KMS-11 (cell line): ENCODE data around the gene OR5K4.

Source experiments
- H2AFZ ChIP-seq: fragments of 200-600 bp; sonication (generic); 2 replicates; pipeline ENCODE4 v1.6.1; 2016; ENCODE audit warnings: antibody characterized with exemption, mixed run types, low read depth
- H3K27ac ChIP-seq: fragments of 200-600 bp; sonication (generic); 2 replicates; pipeline ENCODE4 v1.6.1; 2016; ENCODE audit warnings: mild to moderate bottlenecking, mixed run types
- H3K27me3 ChIP-seq: fragments of 200-600 bp; sonication (generic); 2 replicates; pipeline ENCODE4 v1.6.1; 2017; ENCODE audit warnings: mild to moderate bottlenecking, low read depth, mixed run types, moderate library complexity; ENCODE audit not compliant: insufficient read depth
- H3K36me3 ChIP-seq: fragments of 200-600 bp; sonication (generic); 2 replicates; pipeline ENCODE4 v1.6.1; 2017; ENCODE audit warnings: mild to moderate bottlenecking, mixed run types; ENCODE audit not compliant: insufficient read depth
- H3K4me1 ChIP-seq: fragments of 200-600 bp; sonication (generic); 2 replicates; pipeline ENCODE4 v1.6.1; 2016; ENCODE audit warnings: mild to moderate bottlenecking, low read depth, mixed run types; ENCODE audit not compliant: poor library complexity, severe bottlenecking
- H3K4me2 ChIP-seq: fragments of 200-600 bp; sonication (generic); 2 replicates; pipeline ENCODE4 v1.7.0; 2016; ENCODE audit warnings: mild to moderate bottlenecking, mixed run types
- H3K4me3 ChIP-seq: fragments of 200-600 bp; sonication (generic); IDR thresholded peaks from 2 replicates; pipeline ENCODE4 v1.6.1; 2017; ENCODE audit warnings: low read depth, low read length, mixed read lengths; ENCODE audit not compliant: insufficient read depth
- H3K79me2 ChIP-seq: fragments of 200-600 bp; sonication (generic); 2 replicates; pipeline ENCODE4 v1.6.1; 2016; ENCODE audit warnings: low read depth, mixed run types; ENCODE audit not compliant: insufficient read depth
- H3K9ac ChIP-seq: fragments of 200-600 bp; sonication (generic); 2 replicates; pipeline ENCODE4 v1.6.1; 2016; ENCODE audit warnings: mild to moderate bottlenecking, mixed run types
- H4K20me1 ChIP-seq: fragments of 200-600 bp; sonication (generic); 2 replicates; pipeline ENCODE4 v1.6.1; 2016; ENCODE audit warnings: mild to moderate bottlenecking, mixed run types; ENCODE audit not compliant: insufficient read depth
- TF ChIP-seq, protein P1 (sequence below): fragments of 200-600 bp; sonication (generic); conservative IDR thresholded peaks from 2 replicates; pipeline ENCODE4 v1.6.1; 2017; ENCODE audit warnings: low read depth, mild to moderate bottlenecking, antibody characterized with exemption, low read length, moderate library complexity, mixed read lengths

The OR5K4 gene

DNA sequence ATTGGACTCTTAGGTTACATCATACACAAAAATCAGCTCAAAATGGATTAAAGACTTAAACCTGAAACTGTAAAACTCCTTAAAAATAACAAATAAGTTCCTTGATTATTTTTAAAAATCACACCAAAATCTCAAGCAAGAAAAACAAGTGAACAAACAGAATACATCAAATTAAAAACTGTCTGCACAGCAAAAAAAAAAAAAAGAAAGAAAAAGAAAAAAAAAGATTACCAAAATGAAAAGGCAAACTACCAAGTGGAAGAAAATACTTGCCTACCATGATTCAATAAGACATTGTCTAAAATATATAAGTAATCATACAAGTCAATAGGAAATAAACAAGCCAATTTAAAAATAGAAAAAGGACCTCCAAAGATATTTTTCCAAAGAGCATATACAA, 17.5 kb downstream of the OR5K4 start:
- Histone ChIP-seq H3K4me2 (no peak overlapping the region), H3K9ac (no peak overlapping the region), H3K79me2 (no peaks in the 10 kb centered on the region), H2AFZ (no peak overlapping the region), H3K36me3 (no peaks in the 10 kb centered on the region), H3K4me3 (no peak overlapping the region), H4K20me1 (no peaks in the 10 kb centered on the region), H3K4me1 (peaks cover 11% of the 10 kb centered on the region), H3K27me3 (no peaks in the 10 kb centered on the region), H3K27ac (no peak overlapping the region)
- TF ChIP-seq, protein P1, sequence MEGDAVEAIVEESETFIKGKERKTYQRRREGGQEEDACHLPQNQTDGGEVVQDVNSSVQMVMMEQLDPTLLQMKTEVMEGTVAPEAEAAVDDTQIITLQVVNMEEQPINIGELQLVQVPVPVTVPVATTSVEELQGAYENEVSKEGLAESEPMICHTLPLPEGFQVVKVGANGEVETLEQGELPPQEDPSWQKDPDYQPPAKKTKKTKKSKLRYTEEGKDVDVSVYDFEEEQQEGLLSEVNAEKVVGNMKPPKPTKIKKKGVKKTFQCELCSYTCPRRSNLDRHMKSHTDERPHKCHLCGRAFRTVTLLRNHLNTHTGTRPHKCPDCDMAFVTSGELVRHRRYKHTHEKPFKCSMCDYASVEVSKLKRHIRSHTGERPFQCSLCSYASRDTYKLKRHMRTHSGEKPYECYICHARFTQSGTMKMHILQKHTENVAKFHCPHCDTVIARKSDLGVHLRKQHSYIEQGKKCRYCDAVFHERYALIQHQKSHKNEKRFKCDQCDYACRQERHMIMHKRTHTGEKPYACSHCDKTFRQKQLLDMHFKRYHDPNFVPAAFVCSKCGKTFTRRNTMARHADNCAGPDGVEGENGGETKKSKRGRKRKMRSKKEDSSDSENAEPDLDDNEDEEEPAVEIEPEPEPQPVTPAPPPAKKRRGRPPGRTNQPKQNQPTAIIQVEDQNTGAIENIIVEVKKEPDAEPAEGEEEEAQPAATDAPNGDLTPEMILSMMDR = no peak

DNA sequence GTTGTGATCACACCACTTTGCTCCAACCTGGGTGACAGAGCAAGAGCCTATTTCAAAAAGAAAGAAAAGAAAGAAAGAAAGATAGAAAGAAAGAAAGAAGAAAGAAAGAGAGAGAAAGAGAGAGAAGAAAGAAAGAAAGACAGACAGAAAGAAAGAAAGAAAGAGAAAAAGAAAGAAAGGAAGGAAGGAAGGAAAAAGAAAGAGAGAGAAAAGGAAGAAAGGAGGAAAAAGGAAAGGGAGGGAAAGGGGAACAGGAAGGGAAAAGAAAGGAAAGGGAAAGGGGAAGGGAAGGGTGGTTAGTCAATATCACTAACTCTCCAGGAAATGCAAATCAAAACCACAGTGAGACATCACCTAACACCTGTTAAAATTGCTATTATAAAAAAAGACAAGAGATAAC, 18.2 kb downstream of the OR5K4 start:
- TF ChIP-seq, protein P1 = no peak
- H2AFZ ChIP-seq = no peak overlapping the region
- H3K79me2 ChIP-seq = no peaks in the 10 kb centered on the region
- H3K27ac ChIP-seq = no peak overlapping the region
- peaks cover 11% of the 10 kb centered on the region for H3K4me1 ChIP-seq
- H3K4me2 ChIP-seq = no peak overlapping the region
- no peaks in the 10 kb centered on the region for H4K20me1 ChIP-seq
- no peaks in the 10 kb centered on the region for H3K36me3 ChIP-seq
- H3K27me3 ChIP-seq = no peaks in the 10 kb centered on the region
- H3K4me3 ChIP-seq = no peak overlapping the region
- no peak overlapping the region for H3K9ac ChIP-seq

DNA sequence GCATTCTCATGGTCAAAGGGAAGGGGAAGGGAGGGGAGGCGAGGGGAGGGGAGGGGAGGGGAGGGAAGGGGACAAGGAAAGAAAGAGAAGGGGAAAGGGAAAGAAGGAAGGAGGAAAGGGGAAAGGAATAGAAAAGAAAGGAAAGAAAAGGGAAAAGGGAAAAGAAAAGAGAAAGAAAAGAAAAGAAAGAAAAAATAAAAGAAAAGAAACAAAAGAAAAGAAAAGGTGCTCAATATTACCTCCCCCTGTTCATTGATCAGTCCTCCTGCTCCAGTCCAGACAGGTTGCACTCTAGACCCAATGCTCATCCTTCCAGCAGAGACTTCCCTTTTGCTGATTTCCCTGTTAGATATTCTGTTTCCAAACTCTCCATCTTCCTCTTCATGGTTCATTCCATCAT, 18.8 kb downstream of the OR5K4 start:
- no peaks in the 10 kb centered on the region for H3K27me3 ChIP-seq
- no peaks in the 10 kb centered on the region for H4K20me1 ChIP-seq
- TF ChIP-seq, protein P1 = no peak
- H3K79me2 ChIP-seq = no peaks in the 10 kb centered on the region
- no peak overlapping the region for H3K27ac ChIP-seq
- H3K4me2 ChIP-seq = no peak overlapping the region
- H3K9ac ChIP-seq = no peak overlapping the region
- no peak overlapping the region for H3K4me3 ChIP-seq
- H2AFZ ChIP-seq = no peak overlapping the region
- no peaks in the 10 kb centered on the region for H3K36me3 ChIP-seq
- peaks cover 7% of the 10 kb centered on the region for H3K4me1 ChIP-seq

DNA sequence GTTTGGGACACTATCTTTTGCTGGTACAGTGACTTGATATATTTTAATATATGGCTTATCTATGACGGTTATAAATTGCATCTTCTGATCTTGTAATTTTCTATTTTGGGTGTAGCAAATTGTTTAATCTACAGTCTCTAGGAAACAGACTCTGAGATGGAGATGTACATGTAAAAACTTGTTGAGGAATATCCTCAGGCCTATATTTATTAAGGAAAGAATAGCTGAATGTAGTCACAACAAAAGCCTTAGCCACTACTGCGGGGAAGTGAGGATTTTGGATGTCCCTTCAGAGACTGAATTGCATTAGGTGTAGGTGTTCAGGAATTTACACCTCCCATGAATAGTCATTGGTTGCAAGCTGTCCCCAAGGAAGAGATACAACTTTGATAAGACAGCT, 23.0 kb downstream of the OR5K4 start:
- Histone ChIP-seq H3K4me2 (no peak overlapping the region), H3K79me2 (no peaks in the 10 kb centered on the region), H3K9ac (no peak overlapping the region)

More for the DNA sequence above, 23.0 kb downstream of the OR5K4 start:
- Histone ChIP-seq H3K4me1 (no peaks in the 10 kb centered on the region), H3K4me3 (no peak overlapping the region), H3K27me3 (no peaks in the 10 kb centered on the region), H2AFZ (no peak overlapping the region), H3K27ac (no peak overlapping the region), H4K20me1 (no peaks in the 10 kb centered on the region), H3K36me3 (no peaks in the 10 kb centered on the region)
- TF ChIP-seq, protein P1 = no peak
